GM23248 (cell line): ENCODE data around the gene MYO5C. TPM values are rescaled to one million over a fixed set of nuclear protein-coding genes. Genes with fewer than 3 reads are reported as not detected.

Experiments
- DNase-seq: peaks from one replicate; pipeline ENCODE4 v3.0.0-alpha.2; 2015
- H2AFZ ChIP-seq: fragments of 200-600 bp; sonication (generic); 2 replicates; pipeline ENCODE4 v1.6.1; 2016; ENCODE audit warnings: antibody characterized with exemption
- H3F3A ChIP-seq: fragments of 200-600 bp; sonication (generic); 2 replicates; pipeline ENCODE4 v1.6.1; 2016; ENCODE audit warnings: mild to moderate bottlenecking, antibody characterized with exemption, mixed run types; ENCODE audit not compliant: insufficient read depth
- H3K27ac ChIP-seq: fragments of 200-600 bp; sonication (generic); 2 replicates; pipeline ENCODE4 v1.5.1; 2016; ENCODE audit warnings: mild to moderate bottlenecking
- H3K27me3 ChIP-seq: fragments of 200-600 bp; sonication (generic); replicated peaks from 2 replicates; pipeline ENCODE4 v1.6.1; 2016; ENCODE audit warnings: mild to moderate bottlenecking; ENCODE audit not compliant: insufficient read depth
- H3K36me3 ChIP-seq: fragments of 200-600 bp; sonication (generic); 2 replicates; pipeline ENCODE4 v1.6.1; 2016; ENCODE audit warnings: low read depth, mild to moderate bottlenecking
- H3K4me1 ChIP-seq: fragments of 200-600 bp; sonication (generic); 2 replicates; pipeline ENCODE4 v1.6.1; 2016; ENCODE audit warnings: mild to moderate bottlenecking; ENCODE audit not compliant: insufficient read depth
- H3K4me2 ChIP-seq: fragments of 200-600 bp; sonication (generic); one replicate; pipeline ENCODE4 v1.6.1; 2016; ENCODE audit warnings: mild to moderate bottlenecking; ENCODE audit not compliant: unreplicated experiment
- H3K4me3 ChIP-seq: fragments of 200-600 bp; sonication (generic); 2 replicates; pipeline ENCODE4 v1.5.1; 2016; ENCODE audit warnings: mild to moderate bottlenecking
- H3K79me2 ChIP-seq: fragments of 200-600 bp; sonication (generic); 2 replicates; pipeline ENCODE4 v1.6.1; 2016; ENCODE audit warnings: mild to moderate bottlenecking; ENCODE audit not compliant: insufficient read depth
- H3K9ac ChIP-seq: fragments of 200-600 bp; sonication (generic); 2 replicates; pipeline ENCODE4 v1.6.1; 2016; ENCODE audit warnings: mild to moderate bottlenecking
- H3K9me2 ChIP-seq: fragments of 200-600 bp; sonication (generic); 2 replicates; pipeline ENCODE4 v1.6.1; 2016; ENCODE audit warnings: mixed run types, mild to moderate bottlenecking, moderate library complexity; ENCODE audit not compliant: insufficient read depth
- H3K9me3 ChIP-seq: fragments of 200-600 bp; sonication (generic); one replicate; pipeline ENCODE4 v1.6.1; 2017; ENCODE audit warnings: low read depth
- H4K20me1 ChIP-seq: fragments of 200-600 bp; sonication (generic); 2 replicates; pipeline ENCODE4 v1.6.0; 2016; ENCODE audit not compliant: insufficient read depth
- EZH2 ChIP-seq: fragments of 200-600 bp; sonication (generic); IDR thresholded peaks from 2 replicates; pipeline ENCODE4 v1.6.1; 2018; ENCODE audit warnings: antibody characterized with exemption, mild to moderate bottlenecking; ENCODE audit not compliant: insufficient read depth, poor library complexity, severe bottlenecking
- EZH2phosphoT487 ChIP-seq: fragments of 200-600 bp; sonication (generic); IDR thresholded peaks from 2 replicates; pipeline ENCODE4 v1.6.1; 2018; ENCODE audit warnings: antibody characterized with exemption, moderate library complexity, mild to moderate bottlenecking, low read depth; ENCODE audit not compliant: insufficient read depth
- WGBS, 2 experiments: methylation state at CpG; one replicate each; pipeline ENCODE4 v1.1.6; 2015 to 2017; ENCODE audit warnings: low lambda C conversion rate in 2 of 2, low coverage in 1 of 2; ENCODE audit errors: missing lambda C conversion rate in 2 of 2; 5-methylcytosine and 5-hydroxymethylcytosine counted together
- in situ Hi-C: fragments of 300-500 bp; cut with MboI; formaldehyde crosslinking; loops from 2 replicates; pipeline ENCODE4 v1.15.0; 2020
- microRNA counts: library from miRNA; unstranded; fragments of <30 nt; microRNA quantifications from one replicate; lab custom pipeline; 2016
- microRNA-seq: library from miRNA; unstranded; fragments of <30 nt; microRNA quantifications from one replicate; pipeline ENCODE4, GENCODE V29; 2016; ENCODE audit warnings: borderline number of aligned reads
- polyA plus RNA-seq: library from polyadenylated mRNA; unstranded; fragments of >200 nt; fragmentation: Nextera tagmentation; extraction: Ambion mirVana; gene quantifications from 2 replicates; pipeline ENCODE4 v1.2.1, GENCODE V29; 2016
- small RNA-seq: library from RNA; depleted of rRNA; stranded (forward); fragments of <200 nt; gene quantifications from one replicate; pipeline ENCODE3, GENCODE V24; 2014; ENCODE audit warnings: low read depth, low replicate concordance
- total RNA-seq: library from RNA; depleted of rRNA; stranded (reverse); fragments of >200 nt; shearing (Covaris generic); gene quantifications from 2 replicates; pipeline ENCODE4 v1.2.3, GENCODE V29; 2014; rRNA removed

The MYO5C gene
- total and polyA plus RNA-seq, 2 experiments from 2014 or later, result not detected

- DNase-seq, result peak; percentile 97
- TF ChIP-seq EZH2phosphoT487, result no peak
- no peak for TF ChIP-seq EZH2
- in situ Hi-C loops, result no loop called here
- no peak overlapping the region for H3K4me3 ChIP-seq
- H3K9me2 ChIP-seq, result no peaks in the 10 kb centered on the region
- peak overlapping the region; percentile 42 for H3K4me2 ChIP-seq
- no peaks in the 10 kb centered on the region for H3K9me3 ChIP-seq
- H3K27me3 ChIP-seq, result no peaks in the 10 kb centered on the region
- H3F3A ChIP-seq, result peaks cover 17% of the 10 kb centered on the region; the same call in 1 of the 2 replicates
- H3K4me1 ChIP-seq, result peaks cover 23% of the 10 kb centered on the region
- no peaks in the 10 kb centered on the region for H3K36me3 ChIP-seq
- H2AFZ ChIP-seq, result no peak overlapping the region
- no peaks in the 10 kb centered on the region for H3K79me2 ChIP-seq
- H3K27ac ChIP-seq, result peak overlapping the region; percentile 87
- no peaks in the 10 kb centered on the region for H4K20me1 ChIP-seq
- WGBS, 2 experiments, result 40 to 42% methylated on average over 11 of the region's 11 CpGs
- H3K9ac ChIP-seq, result no peak overlapping the region
These were observed 151.7 kb downstream of the MYO5C start for GRCh38 chr15:52143873-52144272.

MicroRNAs within 50 kb of the gene (microRNA counts, 767-probe panel; counts per million panel counts)
- 447 counts per million, percentile 86 among the panel's probes with 10 or more counts for microRNA hsa-miR-1266 (lab: Ali Mortazavi, UCI)

Small RNA genes within 50 kb of the gene (microRNA-seq; reads per million reads assigned to microRNA genes)
- gene MIR1266, result not detected

Small RNA genes within 50 kb of the gene (small RNA-seq; reads per million reads assigned to genes)
- gene MIR1266, result not detected
- not detected for gene RF00019

Other genes with a start within 250 kb of the MYO5C start
- gene BCL2L10, start 183.0 kb downstream of the MYO5C start, total RNA-seq, result not detected in 2 replicates
- gene BCL2L10, start 183.0 kb downstream of the MYO5C start, polyA plus RNA-seq, result not detected in 2 replicates
- gene GNB5, start 104.4 kb downstream of the MYO5C start, total RNA-seq, result 39.1 and 42.8 TPM in 2 replicates
- 39.9 and 42.4 TPM in 2 replicates for gene GNB5, start 104.4 kb downstream of the MYO5C start, polyA plus RNA-seq
- gene MYO5A, start 233.1 kb upstream of the MYO5C start, total RNA-seq, result 30.6 and 33.3 TPM in 2 replicates
- 12.1 and 14.0 TPM in 2 replicates for gene MYO5A, start 233.1 kb upstream of the MYO5C start, polyA plus RNA-seq